Fibroblast of villous mesenchyme (primary cell): Measurements from ENCODE around the gene LIMK1. TPM values are rescaled to one million over a fixed set of nuclear protein-coding genes. Genes with fewer than 3 reads are reported as not detected.

ENCODE experiments used
- DNase-seq: peaks from one replicate; pipeline ENCODE4 v3.0.0-alpha.2; 2010; ENCODE audit warnings: low read depth
- H3K4me3 ChIP-seq: 2 replicates; pipeline ENCODE4 v1.5.1; 2011; ENCODE audit warnings: low read depth, mild to moderate bottlenecking, low read length
- total RNA-seq: library from RNA; depleted of rRNA; stranded (reverse); fragments of >200 nt; gene quantifications from 2 replicates; pipeline ENCODE4 v1.2.3, GENCODE V29; 2012
- TF ChIP-seq, protein P1 (sequence below): IDR thresholded peaks from 2 replicates; pipeline ENCODE4 v1.5.1; 2012; ENCODE audit warnings: low read depth, mild to moderate bottlenecking, low read length; ENCODE audit not compliant: insufficient read depth

LIMK1 gene
- total RNA-seq, 1 donor: 44.9 TPM

DNA sequence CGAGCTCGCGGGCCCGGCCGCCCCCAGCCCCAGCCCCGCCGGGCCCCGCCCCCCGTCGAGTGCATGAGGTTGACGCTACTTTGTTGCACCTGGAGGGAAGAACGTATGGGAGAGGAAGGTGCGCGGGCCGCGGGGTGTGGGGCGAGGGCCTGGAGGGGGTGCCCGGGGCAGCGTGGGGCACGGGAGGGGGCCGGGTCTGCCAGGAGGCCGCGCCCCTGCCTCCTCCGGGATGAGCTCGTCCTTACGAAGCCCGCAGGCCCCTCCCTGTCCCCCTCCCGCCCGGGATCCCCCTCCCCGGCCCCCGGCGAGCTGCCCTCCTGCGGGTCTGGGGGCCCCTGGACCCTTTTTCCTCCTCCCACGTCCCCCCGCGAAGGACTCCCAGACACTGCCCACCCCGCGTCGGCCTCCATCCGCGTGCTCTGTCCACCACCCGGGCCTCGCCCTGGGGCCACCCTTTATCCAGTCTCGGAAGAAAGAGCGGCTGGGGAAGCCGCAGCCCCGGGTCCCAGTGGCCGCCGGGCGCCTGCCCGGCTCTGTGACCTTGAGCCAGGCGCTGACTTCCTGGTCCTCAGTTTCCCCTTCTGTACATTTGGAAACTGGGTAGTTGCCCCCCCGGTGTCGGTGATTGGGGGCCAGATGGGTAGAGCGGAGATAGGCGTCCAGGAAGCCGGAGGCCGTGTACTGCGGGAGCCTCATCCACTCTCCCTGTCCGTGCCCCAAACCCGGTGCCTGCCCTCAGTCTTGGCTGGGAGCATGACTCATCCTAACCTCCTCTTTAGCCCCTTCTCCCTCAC, 521 bp downstream of the LIMK1 start:
- DNase-seq: peak; percentile 72
- H3K4me3 ChIP-seq: peak overlapping the region; percentile 65
- TF ChIP-seq, protein P1, sequence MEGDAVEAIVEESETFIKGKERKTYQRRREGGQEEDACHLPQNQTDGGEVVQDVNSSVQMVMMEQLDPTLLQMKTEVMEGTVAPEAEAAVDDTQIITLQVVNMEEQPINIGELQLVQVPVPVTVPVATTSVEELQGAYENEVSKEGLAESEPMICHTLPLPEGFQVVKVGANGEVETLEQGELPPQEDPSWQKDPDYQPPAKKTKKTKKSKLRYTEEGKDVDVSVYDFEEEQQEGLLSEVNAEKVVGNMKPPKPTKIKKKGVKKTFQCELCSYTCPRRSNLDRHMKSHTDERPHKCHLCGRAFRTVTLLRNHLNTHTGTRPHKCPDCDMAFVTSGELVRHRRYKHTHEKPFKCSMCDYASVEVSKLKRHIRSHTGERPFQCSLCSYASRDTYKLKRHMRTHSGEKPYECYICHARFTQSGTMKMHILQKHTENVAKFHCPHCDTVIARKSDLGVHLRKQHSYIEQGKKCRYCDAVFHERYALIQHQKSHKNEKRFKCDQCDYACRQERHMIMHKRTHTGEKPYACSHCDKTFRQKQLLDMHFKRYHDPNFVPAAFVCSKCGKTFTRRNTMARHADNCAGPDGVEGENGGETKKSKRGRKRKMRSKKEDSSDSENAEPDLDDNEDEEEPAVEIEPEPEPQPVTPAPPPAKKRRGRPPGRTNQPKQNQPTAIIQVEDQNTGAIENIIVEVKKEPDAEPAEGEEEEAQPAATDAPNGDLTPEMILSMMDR: no peak

DNA sequence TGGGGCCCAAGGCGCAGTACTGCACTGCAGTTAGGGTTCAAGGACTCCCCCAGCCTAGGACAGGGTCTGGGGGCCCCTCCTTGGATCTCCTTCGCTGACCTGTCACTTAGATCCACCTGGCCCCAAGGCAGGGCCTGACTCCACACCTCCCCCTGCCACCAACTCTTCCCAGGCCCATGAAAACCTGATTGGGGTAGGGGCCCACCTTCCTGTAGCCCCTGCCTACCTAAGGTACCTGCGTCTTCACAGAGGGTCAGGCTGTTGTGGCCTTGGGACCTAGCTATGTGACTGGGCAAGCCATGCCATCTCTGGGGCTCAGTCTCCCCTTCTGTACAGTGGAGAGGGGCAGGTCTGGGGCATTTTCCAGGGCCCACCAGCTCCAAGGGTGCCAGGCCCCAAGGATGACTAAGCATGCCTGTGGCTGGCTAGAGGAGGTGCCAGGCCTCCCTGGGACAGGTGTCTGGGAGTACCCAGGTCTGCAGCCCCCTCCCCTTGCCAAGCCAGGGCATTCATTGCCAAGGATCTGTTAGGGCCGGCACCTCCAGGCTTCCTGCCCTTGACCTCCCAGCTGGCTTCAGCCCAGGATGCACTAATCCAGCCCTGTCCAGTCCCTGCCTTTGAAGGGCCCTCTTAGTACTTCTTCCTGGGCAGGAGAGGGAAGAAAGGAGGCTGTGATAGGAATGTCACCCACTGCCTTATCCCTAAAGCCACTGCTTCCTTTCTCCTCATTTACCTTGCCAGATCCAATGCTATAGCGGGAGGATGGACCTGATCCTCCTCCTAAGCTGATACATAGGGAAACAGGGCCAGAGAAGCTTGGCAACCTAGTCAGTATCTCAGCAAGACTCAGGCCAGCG, 1.3 kb downstream of the LIMK1 start:
- TF ChIP-seq, protein P1: no peak
- H3K4me3 ChIP-seq: peak overlapping the region; percentile 65
- no peak for DNase-seq

DNA sequence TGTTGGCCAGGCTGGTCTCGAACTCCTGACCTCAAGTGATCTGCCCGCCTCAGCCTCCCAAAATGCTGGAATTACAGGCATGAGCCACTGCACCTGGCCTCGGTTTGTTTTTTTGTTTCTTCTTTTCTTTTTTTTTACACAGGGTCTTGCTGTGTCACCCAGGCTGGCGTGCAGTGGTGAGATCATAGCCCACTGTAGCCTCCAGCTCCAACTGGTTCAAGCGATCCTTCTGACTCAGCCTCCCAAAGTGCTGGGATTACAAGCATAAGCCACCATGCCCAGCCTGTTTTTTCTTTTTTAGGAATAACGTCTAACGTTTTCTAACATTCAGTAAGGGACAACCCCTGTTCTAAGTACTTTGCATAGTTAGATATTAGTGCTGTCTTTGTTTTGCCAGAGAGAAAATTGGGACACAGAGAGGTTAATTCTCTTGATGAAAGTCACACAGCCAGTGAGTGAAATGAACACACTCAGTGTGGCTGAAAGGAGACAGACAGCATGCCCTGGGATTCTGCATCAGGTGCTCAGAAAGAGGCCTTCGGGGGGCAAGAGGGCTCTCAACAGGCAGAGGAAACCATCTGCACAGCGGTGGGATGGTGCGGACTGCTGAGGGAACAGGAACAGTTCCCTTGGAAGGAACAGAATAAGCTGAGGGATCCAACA, 4.3 kb downstream of the LIMK1 start:
- TF ChIP-seq, protein P1: no peak
- no peak overlapping the region for H3K4me3 ChIP-seq
- DNase-seq: no peak

DNA sequence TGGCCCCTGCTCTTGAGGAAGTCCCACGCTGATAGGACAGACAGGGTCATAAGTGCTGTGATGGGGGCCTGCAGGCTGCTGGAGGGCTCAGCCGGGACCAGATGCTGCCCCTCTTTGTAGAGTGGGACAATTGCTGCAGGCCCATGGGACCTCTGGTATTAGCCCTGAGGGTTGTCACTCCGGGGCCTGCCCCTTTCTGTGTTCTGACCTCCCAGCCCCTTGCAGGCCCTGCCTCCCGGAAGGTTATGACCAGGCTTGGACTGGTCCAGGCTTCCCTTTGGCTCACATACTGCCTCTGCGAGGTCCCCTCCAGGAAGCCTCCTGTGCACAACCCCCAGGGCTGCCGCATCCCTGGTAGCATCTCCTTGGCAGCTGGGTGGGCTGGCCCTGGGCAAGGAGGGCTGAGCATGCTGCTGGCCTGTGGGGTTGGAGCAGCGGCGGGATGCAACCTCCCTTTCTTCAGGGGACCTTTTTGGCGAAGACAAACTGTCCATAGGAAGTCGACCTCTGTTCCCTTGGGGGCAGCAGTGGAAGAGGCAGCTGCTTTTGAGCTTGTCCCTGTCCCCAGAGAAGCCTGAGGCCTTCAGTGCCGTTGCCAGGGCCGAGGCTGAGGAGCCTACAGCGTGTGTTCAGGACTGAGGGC, 8.8 kb downstream of the LIMK1 start:
- TF ChIP-seq, protein P1: no peak
- H3K4me3 ChIP-seq: no peak overlapping the region
- no peak for DNase-seq

DNA sequence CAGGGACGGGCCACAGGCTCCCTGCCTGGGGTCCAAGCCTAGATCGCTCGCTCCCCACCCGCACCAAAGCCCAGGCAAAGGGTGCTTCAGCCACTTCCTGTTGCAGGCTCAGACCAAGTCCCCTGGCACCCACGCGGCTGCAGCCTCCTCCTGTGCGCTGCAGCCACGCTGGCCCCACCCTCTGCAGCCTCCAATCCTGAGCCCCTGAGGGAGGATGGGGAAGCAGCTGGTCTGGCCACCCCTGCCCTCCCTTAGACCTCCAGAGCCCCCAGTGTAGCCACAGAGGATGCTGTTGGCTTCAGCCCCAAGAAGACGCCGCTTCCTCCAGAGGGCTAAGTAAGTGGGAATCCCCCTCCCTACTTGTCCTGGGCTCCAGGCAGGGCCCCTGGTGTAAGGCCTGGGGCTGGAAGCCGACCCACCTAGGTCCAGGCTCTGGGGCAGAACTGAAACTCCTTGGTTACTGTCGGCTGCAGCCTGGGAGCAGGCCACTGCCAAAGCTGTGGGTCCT, 9.4 kb downstream of the LIMK1 start:
- TF ChIP-seq, protein P1: no peak
- DNase-seq: peak; percentile 37
- H3K4me3 ChIP-seq: no peak overlapping the region

DNA sequence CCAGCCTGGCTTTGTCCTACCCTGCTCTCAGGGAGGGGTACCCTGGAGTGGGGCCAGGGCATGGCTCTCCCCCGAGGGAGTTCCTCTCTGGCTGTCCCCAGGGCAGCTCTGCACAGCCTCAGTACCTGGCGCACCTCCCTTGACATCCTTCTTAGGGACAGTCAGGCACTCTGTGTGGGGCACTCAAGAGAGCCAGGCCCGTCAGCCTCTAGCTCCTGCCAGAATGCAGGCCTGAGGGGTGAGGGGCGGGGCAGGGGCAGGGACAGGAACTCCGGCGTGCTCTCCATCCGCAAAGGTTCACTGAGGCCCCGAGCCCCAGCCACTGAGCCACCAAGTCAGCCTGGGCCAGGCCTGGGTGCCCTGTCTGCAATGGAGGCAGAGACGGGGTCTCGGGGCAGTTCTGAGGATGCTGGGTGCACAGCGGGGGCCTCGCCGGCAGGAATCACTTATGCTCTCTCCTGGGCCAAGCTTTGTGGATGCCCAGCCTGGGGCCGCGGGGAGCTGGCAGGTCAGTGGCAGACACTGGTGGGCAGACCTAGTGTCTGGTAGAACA, 10.1 kb downstream of the LIMK1 start:
- TF ChIP-seq, protein P1: no peak
- no peak for DNase-seq
- H3K4me3 ChIP-seq: no peak overlapping the region
